ENCODE results near the gene SNX25. TPM values are rescaled to one million over a fixed set of nuclear protein-coding genes. Genes with fewer than 3 reads are reported as not detected.

SNX25 gene
- total and polyA plus RNA-seq, 10 of the 15 experiments (the other 5 are each of a cell fraction or from before 2014, with no cell fraction given): 11.2 to 117 (median 62.8) TPM

DNA sequence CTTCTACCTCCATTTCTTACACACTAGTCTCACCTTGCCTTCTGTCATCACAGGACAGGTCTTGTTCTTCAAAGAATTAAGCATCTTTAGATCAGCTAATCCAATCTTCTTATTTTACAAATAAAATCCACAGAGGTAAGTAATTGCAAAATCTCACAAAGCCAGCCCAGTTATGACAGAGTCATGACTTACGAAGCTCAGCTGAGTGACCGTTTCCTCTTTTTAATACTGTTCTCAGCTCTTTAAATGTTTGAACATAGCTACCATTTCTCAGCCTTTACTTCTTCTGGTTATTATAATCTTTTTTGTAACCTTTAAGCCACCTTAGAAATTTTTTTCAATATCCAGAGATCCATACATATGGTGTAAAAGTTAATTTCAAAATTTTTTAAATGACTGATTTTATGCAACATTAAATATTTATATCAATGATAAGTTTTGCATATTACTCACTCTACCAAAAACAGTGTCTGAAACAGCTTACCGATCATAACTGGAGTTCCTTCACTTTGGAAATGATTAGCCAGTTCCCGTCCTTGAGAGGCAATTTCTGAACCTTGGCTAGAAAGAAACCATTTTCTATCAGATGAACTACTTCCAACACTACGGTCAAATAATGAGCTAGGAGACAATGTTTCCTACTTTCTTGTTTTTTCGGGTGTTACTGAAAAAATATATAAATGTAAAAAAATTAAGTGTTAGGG lies 196.1 kb downstream of the SNX25 start:
- Histone ChIP-seq H3K4me3 (no peak overlapping the region), H3K9ac (ENCODE audit: control insufficient read depth, insufficient read depth, low read length) (no peak overlapping the region), H2AFZ (ENCODE audit: control insufficient read depth, low read depth, low read length) (no peak overlapping the region; the same call in 1 of the 2 replicates), H3K36me3 (ENCODE audit: control insufficient read depth in 2 of 2, insufficient read depth in 2 of 2, low read length in 1 of 2) (peaks cover 2 to 8% of the 10 kb centered on the region in 2 experiments; a peak in 2 of 4 replicates), H3K27ac (ENCODE audit: control insufficient read depth, insufficient read depth) (peak overlapping the region; percentile 69), H3K79me2 (ENCODE audit: control insufficient read depth, insufficient read depth, low read length) (no peaks in the 10 kb centered on the region; the same call in 1 of the 2 replicates), H3K9me3 (replicated peaks; ENCODE audit: control insufficient read depth, insufficient read depth, low read length) (peaks cover 2% of the 10 kb centered on the region; the same call in 1 of the 3 replicates), H3K4me2 (ENCODE audit: control insufficient read depth, insufficient read depth) (no peak overlapping the region; the same call in 1 of the 2 replicates), H3K27me3 (replicated peaks in 1 of 2; ENCODE audit: control insufficient read depth in 2 of 2, insufficient read depth in 2 of 2, low read length in 1 of 2) (no peaks in the 10 kb centered on the region), H4K20me1 (ENCODE audit: control insufficient read depth, insufficient read depth) (no peaks in the 10 kb centered on the region), H3K4me1 (ENCODE audit: control insufficient read depth, insufficient read depth, low read length) (peaks cover 6% of the 10 kb centered on the region; the same call in 1 of the 2 replicates)
- ChIA-PET RAD21 (ENCODE audit: unreplicated experiment) (interaction anchor here (0.6 to 2.1 kb wide), 5 partner anchors 9 to 182 kb away, joined by 3 to 21 read pairs (median 4); partner anchors contain the start of genes ANKRD37, LRP2BP and UFSP2), POLR2A (interaction anchor here (0.8 to 2.2 kb wide), 4 partner anchors 9 to 98 kb away, joined by 3 to 15 read pairs (median 8); partner anchors contain the start of genes ANKRD37, LRP2BP and UFSP2), SMC1A (ENCODE audit: uncharacterized antibody, unreplicated experiment) (interaction anchor here (0.8 to 4.9 kb wide), 11 partner anchors 9 to 201 kb away, joined by 3 to 25 read pairs (median 3); partner anchors contain the start of genes ANKRD37, LRP2BP and UFSP2), CTCF (interaction anchor here (0.7 to 1.8 kb wide), 7 partner anchors 9 to 193 kb away, joined by 3 to 7 read pairs (median 4); partner anchors contain the start of gene ANKRD37)
- peak; percentile 88 for ATAC-seq
- BruUV-seq (replicated peaks): no TSS peak
- DNase-seq (ENCODE audit: low read depth, low spot score): no peak
- in situ Hi-C loops (cut with MboI) (no loop called here), intact Hi-C loops (cut with micrococcal nuclease; ENCODE audit: unreplicated experiment) (no loop called here)
- WGBS (ENCODE audit: insufficient coverage, insufficient replicate concordance, low lambda C conversion rate, missing lambda C conversion rate): 18% methylated on average over 6 of the region's 6 CpGs
- FAIRE-seq: peak; percentile 92
- TF ChIP-seq MEF2A (IDR thresholded peaks at IDR 0.05; ENCODE audit: insufficient read depth, low read depth, low read length) (peak; percentile 71; the same call in 1 of the 2 replicates), ATF3 (IDR thresholded peaks at IDR 0.05; ENCODE audit: borderline replicate concordance, extremely low read depth, low read depth, low read length) (no peak), EP300 (IDR thresholded peaks at IDR 0.05; ENCODE audit: borderline replicate concordance in 1 of 2, control insufficient read depth in 1 of 2, low read depth in 2 of 2, low read length in 2 of 2) (no peak), MLLT1 (IDR thresholded peaks at IDR 0.05) (no peak), WRNIP1 (IDR thresholded peaks at IDR 0.05; ENCODE audit: borderline replicate concordance, low read depth, low read length) (no peak), YY1 (IDR thresholded peaks at IDR 0.05; ENCODE audit: low read depth, low read length) (no peak), SPI1 (IDR thresholded peaks at IDR 0.05; ENCODE audit: borderline replicate concordance, insufficient read depth, low read depth, low read length) (peak; percentile 88), NRF1 (conservative IDR thresholded peaks at IDR 0.05; ENCODE audit: low read depth, low read length) (no peak), ZBED1 (IDR thresholded peaks at IDR 0.05; ENCODE audit: borderline replicate concordance) (no peak), MTA2 (IDR thresholded peaks at IDR 0.05; ENCODE audit: low read depth) (no peak), CREM (IDR thresholded peaks at IDR 0.05; ENCODE audit: low read depth) (peak; percentile 46; the same call in 1 of the 2 replicates), RELA (IDR thresholded peaks at IDR 0.05; ENCODE audit: borderline replicate concordance, partially characterized antibody) (no peak), JUNB (IDR thresholded peaks at IDR 0.05) (peak; percentile 96)
- TF ChIP-seq, protein P1, sequence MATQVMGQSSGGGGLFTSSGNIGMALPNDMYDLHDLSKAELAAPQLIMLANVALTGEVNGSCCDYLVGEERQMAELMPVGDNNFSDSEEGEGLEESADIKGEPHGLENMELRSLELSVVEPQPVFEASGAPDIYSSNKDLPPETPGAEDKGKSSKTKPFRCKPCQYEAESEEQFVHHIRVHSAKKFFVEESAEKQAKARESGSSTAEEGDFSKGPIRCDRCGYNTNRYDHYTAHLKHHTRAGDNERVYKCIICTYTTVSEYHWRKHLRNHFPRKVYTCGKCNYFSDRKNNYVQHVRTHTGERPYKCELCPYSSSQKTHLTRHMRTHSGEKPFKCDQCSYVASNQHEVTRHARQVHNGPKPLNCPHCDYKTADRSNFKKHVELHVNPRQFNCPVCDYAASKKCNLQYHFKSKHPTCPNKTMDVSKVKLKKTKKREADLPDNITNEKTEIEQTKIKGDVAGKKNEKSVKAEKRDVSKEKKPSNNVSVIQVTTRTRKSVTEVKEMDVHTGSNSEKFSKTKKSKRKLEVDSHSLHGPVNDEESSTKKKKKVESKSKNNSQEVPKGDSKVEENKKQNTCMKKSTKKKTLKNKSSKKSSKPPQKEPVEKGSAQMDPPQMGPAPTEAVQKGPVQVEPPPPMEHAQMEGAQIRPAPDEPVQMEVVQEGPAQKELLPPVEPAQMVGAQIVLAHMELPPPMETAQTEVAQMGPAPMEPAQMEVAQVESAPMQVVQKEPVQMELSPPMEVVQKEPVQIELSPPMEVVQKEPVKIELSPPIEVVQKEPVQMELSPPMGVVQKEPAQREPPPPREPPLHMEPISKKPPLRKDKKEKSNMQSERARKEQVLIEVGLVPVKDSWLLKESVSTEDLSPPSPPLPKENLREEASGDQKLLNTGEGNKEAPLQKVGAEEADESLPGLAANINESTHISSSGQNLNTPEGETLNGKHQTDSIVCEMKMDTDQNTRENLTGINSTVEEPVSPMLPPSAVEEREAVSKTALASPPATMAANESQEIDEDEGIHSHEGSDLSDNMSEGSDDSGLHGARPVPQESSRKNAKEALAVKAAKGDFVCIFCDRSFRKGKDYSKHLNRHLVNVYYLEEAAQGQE (IDR thresholded peaks at IDR 0.05; ENCODE audit: low read depth, low read length): no peak
- TF ChIP-seq, protein P2, sequence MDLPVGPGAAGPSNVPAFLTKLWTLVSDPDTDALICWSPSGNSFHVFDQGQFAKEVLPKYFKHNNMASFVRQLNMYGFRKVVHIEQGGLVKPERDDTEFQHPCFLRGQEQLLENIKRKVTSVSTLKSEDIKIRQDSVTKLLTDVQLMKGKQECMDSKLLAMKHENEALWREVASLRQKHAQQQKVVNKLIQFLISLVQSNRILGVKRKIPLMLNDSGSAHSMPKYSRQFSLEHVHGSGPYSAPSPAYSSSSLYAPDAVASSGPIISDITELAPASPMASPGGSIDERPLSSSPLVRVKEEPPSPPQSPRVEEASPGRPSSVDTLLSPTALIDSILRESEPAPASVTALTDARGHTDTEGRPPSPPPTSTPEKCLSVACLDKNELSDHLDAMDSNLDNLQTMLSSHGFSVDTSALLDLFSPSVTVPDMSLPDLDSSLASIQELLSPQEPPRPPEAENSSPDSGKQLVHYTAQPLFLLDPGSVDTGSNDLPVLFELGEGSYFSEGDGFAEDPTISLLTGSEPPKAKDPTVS (IDR thresholded peaks at IDR 0.05; ENCODE audit: low read depth, low read length): no peak
